ENCODE data around the gene JMJD1C.

JMJD1C gene

DNA sequence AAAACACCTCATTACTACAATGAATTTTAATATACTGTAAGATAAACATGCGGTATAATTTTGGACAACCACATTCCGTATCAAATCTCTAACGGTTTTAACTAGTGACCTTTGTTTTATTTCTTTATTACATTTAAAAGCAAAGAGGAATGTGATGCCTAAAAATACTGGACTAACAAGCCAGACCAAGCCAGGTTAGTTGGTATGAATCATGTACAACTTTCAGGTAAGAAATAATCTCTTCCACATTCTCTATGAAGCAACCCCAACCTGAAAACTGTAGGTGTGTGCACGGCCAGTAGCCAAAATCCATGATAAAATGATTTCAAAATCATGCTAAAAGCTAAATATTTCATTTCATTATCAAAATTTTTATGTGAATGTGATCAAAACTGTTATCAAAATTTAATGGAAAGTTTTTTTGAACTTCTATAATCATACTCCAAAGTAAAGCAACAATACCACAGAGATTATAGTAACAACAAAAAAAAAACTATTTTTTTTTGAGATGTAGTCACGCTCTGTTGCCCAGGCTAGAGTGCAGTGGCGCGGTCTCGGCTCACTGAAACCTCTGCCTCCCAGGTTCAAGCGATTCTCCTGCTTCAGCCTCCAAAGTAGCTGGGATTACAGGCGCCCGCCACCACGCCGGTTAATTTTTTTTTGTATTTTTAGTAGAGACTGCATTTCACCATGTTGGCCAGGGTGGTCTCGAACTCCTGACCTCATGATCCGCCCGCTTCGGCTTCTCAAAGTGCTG lies 205.5 kb downstream of the JMJD1C start:
- Histone ChIP-seq H3K4me1 (ENCODE audit: insufficient read depth, poor library complexity, severe bottlenecking) (peaks cover 36% of the 10 kb centered on the region), H3K4me3 (ENCODE audit: severe bottlenecking) (no peak overlapping the region), H3K27me3 (ENCODE audit: insufficient read depth, poor library complexity, severe bottlenecking) (no peaks in the 10 kb centered on the region), H3K27ac (ENCODE audit: poor library complexity, severe bottlenecking) (no peak overlapping the region), H3K9me3 (ENCODE audit: severe bottlenecking) (no peaks in the 10 kb centered on the region), H3K36me3 (ENCODE audit: low read depth) (peaks cover 65% of the 10 kb centered on the region)
- DNase-seq (ENCODE audit: low spot score) (no peak), ATAC-seq (ENCODE audit: low read depth) (peak; percentile 38; the same call in 1 of the 3 replicates)
- TF ChIP-seq CTCF (IDR thresholded peaks at IDR 0.05; ENCODE audit: poor library complexity, severe bottlenecking): no peak

- Histone ChIP-seq H3K4me1 (ENCODE audit: insufficient read depth, poor library complexity, severe bottlenecking) (peaks cover 28% of the 10 kb centered on the region), H3K36me3 (ENCODE audit: low read depth) (peaks cover 61% of the 10 kb centered on the region), H3K27ac (ENCODE audit: poor library complexity, severe bottlenecking) (no peak overlapping the region), H3K9me3 (ENCODE audit: severe bottlenecking) (no peaks in the 10 kb centered on the region), H3K27me3 (ENCODE audit: insufficient read depth, poor library complexity, severe bottlenecking) (no peaks in the 10 kb centered on the region), H3K4me3 (ENCODE audit: severe bottlenecking) (no peak overlapping the region)
- no peak for TF ChIP-seq CTCF (IDR thresholded peaks at IDR 0.05; ENCODE audit: poor library complexity, severe bottlenecking)
- no peak for DNase-seq (ENCODE audit: low spot score)
- no peak for ATAC-seq (ENCODE audit: low read depth)
Measured at GRCh38 chr10:63258920-63259678, 206.7 kb downstream of the JMJD1C start.

GRCh38 chr10:63257778-63258177 lies 208.0 kb downstream of the JMJD1C start:
- H3K4me1 ChIP-seq (ENCODE audit: insufficient read depth, poor library complexity, severe bottlenecking): peaks cover 26% of the 10 kb centered on the region
- no peaks in the 10 kb centered on the region for H3K27me3 ChIP-seq (ENCODE audit: insufficient read depth, poor library complexity, severe bottlenecking)
- TF ChIP-seq CTCF (IDR thresholded peaks at IDR 0.05; ENCODE audit: poor library complexity, severe bottlenecking): no peak
- H3K27ac ChIP-seq (ENCODE audit: poor library complexity, severe bottlenecking): no peak overlapping the region
- peaks cover 50% of the 10 kb centered on the region for H3K36me3 ChIP-seq (ENCODE audit: low read depth)
- DNase-seq (ENCODE audit: low spot score) (no peak), ATAC-seq (ENCODE audit: low read depth) (no peak)
- no peak overlapping the region for H3K4me3 ChIP-seq (ENCODE audit: severe bottlenecking)
- no peaks in the 10 kb centered on the region for H3K9me3 ChIP-seq (ENCODE audit: severe bottlenecking)

- Histone ChIP-seq H3K27me3 (ENCODE audit: insufficient read depth, poor library complexity, severe bottlenecking) (no peaks in the 10 kb centered on the region), H3K4me3 (ENCODE audit: severe bottlenecking) (no peak overlapping the region), H3K36me3 (ENCODE audit: low read depth) (peaks cover 34% of the 10 kb centered on the region), H3K9me3 (ENCODE audit: severe bottlenecking) (no peaks in the 10 kb centered on the region), H3K27ac (ENCODE audit: poor library complexity, severe bottlenecking) (no peak overlapping the region), H3K4me1 (ENCODE audit: insufficient read depth, poor library complexity, severe bottlenecking) (peaks cover 22% of the 10 kb centered on the region)
- TF ChIP-seq CTCF (IDR thresholded peaks at IDR 0.05; ENCODE audit: poor library complexity, severe bottlenecking): no peak
- DNase-seq (ENCODE audit: low spot score) (no peak), ATAC-seq (ENCODE audit: low read depth) (peak; percentile 33; the same call in 2 of the 3 replicates)
Measured at GRCh38 chr10:63256009-63256773, 209.6 kb downstream of the JMJD1C start.

Measured in RWPE2 (cell line).